Measurements from ENCODE around the gene TRIM24.

The TRIM24 gene

DNA sequence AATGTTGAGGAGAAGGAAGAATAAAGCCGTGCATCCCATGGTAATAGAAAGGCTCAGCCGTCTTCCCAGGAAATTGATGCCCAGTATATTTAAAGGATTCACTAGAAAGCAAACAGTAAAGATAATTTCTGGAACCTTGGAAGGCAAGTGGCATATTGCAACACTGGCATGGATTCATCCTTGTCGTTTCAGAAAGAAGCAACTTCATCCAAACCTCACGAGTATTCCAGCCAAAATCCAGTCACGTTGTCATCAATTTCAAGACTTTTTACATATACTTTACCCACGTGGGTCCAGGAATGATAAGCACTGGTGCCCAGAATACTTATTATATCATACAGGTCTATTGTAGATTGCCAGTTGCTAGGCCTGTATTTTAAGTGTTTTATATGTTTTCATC lies 167.3 kb downstream of the TRIM24 start:
- no peak overlapping the region for H2AFZ ChIP-seq (ENCODE audit: low read length)
- H3K27me3 ChIP-seq (ENCODE audit: insufficient read depth, low read length, poor library complexity, severe bottlenecking): no peaks in the 10 kb centered on the region
- H3K4me1 ChIP-seq (ENCODE audit: insufficient read depth, low read length, poor library complexity, severe bottlenecking): peaks cover 60% of the 10 kb centered on the region
- no peak overlapping the region for H3K4me3 ChIP-seq (ENCODE audit: low read length, poor library complexity, severe bottlenecking)
- H3K36me3 ChIP-seq (ENCODE audit: insufficient read depth, low read length): no peaks in the 10 kb centered on the region
- H3K9me2 ChIP-seq (replicated peaks; ENCODE audit: low read depth, low read length): no peaks in the 10 kb centered on the region
- H3K4me2 ChIP-seq (ENCODE audit: low read depth, low read length, poor library complexity, severe bottlenecking): no peak overlapping the region
- H3K9me3 ChIP-seq (ENCODE audit: insufficient read depth, low read depth, low read length): no peaks in the 10 kb centered on the region
- peaks cover 11% of the 10 kb centered on the region for H3F3A ChIP-seq (ENCODE audit: low read depth)
- TF ChIP-seq, protein P1, sequence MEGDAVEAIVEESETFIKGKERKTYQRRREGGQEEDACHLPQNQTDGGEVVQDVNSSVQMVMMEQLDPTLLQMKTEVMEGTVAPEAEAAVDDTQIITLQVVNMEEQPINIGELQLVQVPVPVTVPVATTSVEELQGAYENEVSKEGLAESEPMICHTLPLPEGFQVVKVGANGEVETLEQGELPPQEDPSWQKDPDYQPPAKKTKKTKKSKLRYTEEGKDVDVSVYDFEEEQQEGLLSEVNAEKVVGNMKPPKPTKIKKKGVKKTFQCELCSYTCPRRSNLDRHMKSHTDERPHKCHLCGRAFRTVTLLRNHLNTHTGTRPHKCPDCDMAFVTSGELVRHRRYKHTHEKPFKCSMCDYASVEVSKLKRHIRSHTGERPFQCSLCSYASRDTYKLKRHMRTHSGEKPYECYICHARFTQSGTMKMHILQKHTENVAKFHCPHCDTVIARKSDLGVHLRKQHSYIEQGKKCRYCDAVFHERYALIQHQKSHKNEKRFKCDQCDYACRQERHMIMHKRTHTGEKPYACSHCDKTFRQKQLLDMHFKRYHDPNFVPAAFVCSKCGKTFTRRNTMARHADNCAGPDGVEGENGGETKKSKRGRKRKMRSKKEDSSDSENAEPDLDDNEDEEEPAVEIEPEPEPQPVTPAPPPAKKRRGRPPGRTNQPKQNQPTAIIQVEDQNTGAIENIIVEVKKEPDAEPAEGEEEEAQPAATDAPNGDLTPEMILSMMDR (conservative IDR thresholded peaks at IDR 0.05; ENCODE audit: low read length): no peak
- no peak for TF ChIP-seq EZH2phosphoT487 (IDR thresholded peaks at IDR 0.05; ENCODE audit: borderline replicate concordance)
- H3K79me2 ChIP-seq (ENCODE audit: insufficient read depth, low read length): no peaks in the 10 kb centered on the region
- H4K20me1 ChIP-seq (ENCODE audit: insufficient read depth, low read length, poor library complexity, severe bottlenecking): no peaks in the 10 kb centered on the region
- no peak overlapping the region for H3K9ac ChIP-seq (ENCODE audit: low read depth, low read length, poor library complexity, severe bottlenecking)

DNA sequence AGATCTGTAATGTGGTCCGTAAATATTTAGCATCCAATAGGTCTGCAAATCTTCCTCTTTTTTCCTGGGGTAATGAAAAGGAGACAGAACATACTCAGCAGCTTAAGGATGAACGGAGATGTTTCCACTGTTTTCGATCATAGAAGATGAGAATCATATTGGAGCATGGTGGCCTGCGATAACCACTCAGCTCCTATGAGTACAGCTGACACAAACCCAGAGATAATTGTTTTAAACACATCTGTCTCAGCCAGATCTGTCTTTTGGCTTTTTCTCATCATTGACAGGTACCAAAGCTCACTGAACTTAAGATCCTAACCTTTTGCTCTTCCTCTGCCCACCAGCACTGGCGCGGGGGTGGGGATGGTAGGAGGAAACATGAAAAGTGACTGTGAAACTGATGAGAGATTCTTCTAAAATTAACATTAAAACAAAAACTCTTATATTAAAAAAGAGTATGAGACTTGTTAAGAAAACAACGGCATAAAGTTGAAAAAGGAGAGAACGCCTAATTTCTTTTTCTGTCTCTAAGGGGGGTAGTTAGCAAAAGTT lies 170.1 kb downstream of the TRIM24 start:
- Histone ChIP-seq H3K4me3 (ENCODE audit: low read length, poor library complexity, severe bottlenecking) (no peak overlapping the region), H4K20me1 (ENCODE audit: insufficient read depth, low read length, poor library complexity, severe bottlenecking) (no peaks in the 10 kb centered on the region), H3K79me2 (ENCODE audit: insufficient read depth, low read length) (no peaks in the 10 kb centered on the region), H3K9ac (ENCODE audit: low read depth, low read length, poor library complexity, severe bottlenecking) (no peak overlapping the region), H3K9me3 (ENCODE audit: insufficient read depth, low read depth, low read length) (no peaks in the 10 kb centered on the region), H3F3A (ENCODE audit: low read depth) (peaks cover 5% of the 10 kb centered on the region), H3K36me3 (ENCODE audit: insufficient read depth, low read length) (no peaks in the 10 kb centered on the region), H3K4me1 (ENCODE audit: insufficient read depth, low read length, poor library complexity, severe bottlenecking) (peaks cover 61% of the 10 kb centered on the region), H3K9me2 (replicated peaks; ENCODE audit: low read depth, low read length) (no peaks in the 10 kb centered on the region), H3K27me3 (ENCODE audit: insufficient read depth, low read length, poor library complexity, severe bottlenecking) (no peaks in the 10 kb centered on the region), H2AFZ (ENCODE audit: low read length) (no peak overlapping the region; the same call in 1 of the 2 replicates), H3K4me2 (ENCODE audit: low read depth, low read length, poor library complexity, severe bottlenecking) (peak overlapping the region; percentile 1)
- TF ChIP-seq, protein P1 (conservative IDR thresholded peaks at IDR 0.05; ENCODE audit: low read length): no peak
- no peak for TF ChIP-seq EZH2phosphoT487 (IDR thresholded peaks at IDR 0.05; ENCODE audit: borderline replicate concordance)

DNA sequence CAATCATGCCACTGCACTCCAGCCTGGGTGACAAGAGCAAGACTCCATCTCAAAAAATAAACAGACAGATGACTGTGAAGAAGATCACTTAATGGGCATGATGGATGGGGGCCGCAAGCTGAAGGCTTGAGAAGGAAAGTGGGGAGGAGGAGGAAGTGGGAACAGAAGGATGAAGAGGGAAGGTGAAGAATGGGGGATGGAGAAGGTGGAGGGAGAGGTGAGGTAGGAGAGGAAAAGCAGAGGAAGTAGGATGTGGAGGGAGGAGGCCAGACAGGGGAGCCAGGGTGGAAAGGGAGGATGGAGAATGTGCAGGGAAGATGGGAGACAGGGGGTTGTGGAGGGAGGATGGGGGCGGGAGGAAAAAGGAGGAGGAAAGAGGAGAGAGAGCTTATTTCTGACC lies 172.3 kb downstream of the TRIM24 start:
- H3K27me3 ChIP-seq (ENCODE audit: insufficient read depth, low read length, poor library complexity, severe bottlenecking): no peaks in the 10 kb centered on the region
- H4K20me1 ChIP-seq (ENCODE audit: insufficient read depth, low read length, poor library complexity, severe bottlenecking): no peaks in the 10 kb centered on the region
- H3K36me3 ChIP-seq (ENCODE audit: insufficient read depth, low read length): no peaks in the 10 kb centered on the region
- H3K9ac ChIP-seq (ENCODE audit: low read depth, low read length, poor library complexity, severe bottlenecking): peak overlapping the region; percentile 44
- no peaks in the 10 kb centered on the region for H3K9me3 ChIP-seq (ENCODE audit: insufficient read depth, low read depth, low read length)
- H3K4me2 ChIP-seq (ENCODE audit: low read depth, low read length, poor library complexity, severe bottlenecking): peak overlapping the region; percentile 46
- peak overlapping the region; percentile 38; the same call in 1 of the 2 replicates for H2AFZ ChIP-seq (ENCODE audit: low read length)
- H3K4me3 ChIP-seq (ENCODE audit: low read length, poor library complexity, severe bottlenecking): peak overlapping the region; percentile 27
- no peaks in the 10 kb centered on the region for H3K9me2 ChIP-seq (replicated peaks; ENCODE audit: low read depth, low read length)
- no peak for TF ChIP-seq EZH2phosphoT487 (IDR thresholded peaks at IDR 0.05; ENCODE audit: borderline replicate concordance)
- TF ChIP-seq, protein P1 (conservative IDR thresholded peaks at IDR 0.05; ENCODE audit: low read length): no peak
- H3K79me2 ChIP-seq (ENCODE audit: insufficient read depth, low read length): no peaks in the 10 kb centered on the region
- H3F3A ChIP-seq (ENCODE audit: low read depth): no peaks in the 10 kb centered on the region
- H3K4me1 ChIP-seq (ENCODE audit: insufficient read depth, low read length, poor library complexity, severe bottlenecking): peaks cover 41% of the 10 kb centered on the region
